Gastroesophageal sphincter (tissue), 3 donors: ENCODE data around the gene ZNF292.
"Not testable (repeated sequence)": the region's sequence is repeated elsewhere in the genome, so short reads cannot be mapped to it uniquely, and the experiment has no call there.

Source experiments
- POLR2A ChIP-seq, 2 donors: fragments of 450-650 bp; IDR thresholded peaks; one replicate each; pipeline ENCODE4 v1.6.1; 2017; ENCODE audit warnings: antibody characterized with exemption in 2 of 2, mild to moderate bottlenecking in 2 of 2, moderate library complexity in 1 of 2
- POLR2AphosphoS5 ChIP-seq: sonication (generic); formaldehyde crosslinking; IDR thresholded peaks from one replicate; pipeline ENCODE4 v1.6.1; 2017; ENCODE audit warnings: antibody characterized with exemption
- TF ChIP-seq, protein P1 (sequence below), 4 experiments: fragments of 200-600 bp in 2 of 4; fragments of 450-650 bp in 2 of 4; sonication (generic) in 1 of 4; IDR thresholded peaks; one replicate each; pipeline ENCODE4 v1.5.1; 2017 to 2019; ENCODE audit warnings: antibody characterized with exemption in 4 of 4, mild to moderate bottlenecking in 2 of 4, moderate library complexity in 2 of 4

DNA sequence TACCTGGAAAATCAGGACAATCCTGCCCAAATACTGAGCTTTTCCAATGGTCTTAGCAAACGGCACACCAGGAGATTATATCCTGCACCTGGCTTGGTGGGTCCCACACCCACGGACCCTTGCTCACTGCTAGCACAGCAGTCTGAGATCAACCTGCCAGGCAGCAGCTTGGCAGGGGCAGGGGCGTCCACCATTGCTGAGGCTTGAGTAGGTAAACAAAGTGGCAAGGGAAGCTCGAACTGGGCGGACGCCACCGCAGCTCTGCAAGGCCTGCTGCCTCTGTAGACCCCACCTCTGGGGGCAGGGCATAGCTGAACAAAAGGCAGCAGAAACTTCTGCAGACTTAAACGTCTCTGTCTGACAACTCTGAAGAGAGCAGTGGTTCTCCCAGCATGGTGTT lies 15.4 kb upstream of the ZNF292 start:
- TF ChIP-seq, protein P1, sequence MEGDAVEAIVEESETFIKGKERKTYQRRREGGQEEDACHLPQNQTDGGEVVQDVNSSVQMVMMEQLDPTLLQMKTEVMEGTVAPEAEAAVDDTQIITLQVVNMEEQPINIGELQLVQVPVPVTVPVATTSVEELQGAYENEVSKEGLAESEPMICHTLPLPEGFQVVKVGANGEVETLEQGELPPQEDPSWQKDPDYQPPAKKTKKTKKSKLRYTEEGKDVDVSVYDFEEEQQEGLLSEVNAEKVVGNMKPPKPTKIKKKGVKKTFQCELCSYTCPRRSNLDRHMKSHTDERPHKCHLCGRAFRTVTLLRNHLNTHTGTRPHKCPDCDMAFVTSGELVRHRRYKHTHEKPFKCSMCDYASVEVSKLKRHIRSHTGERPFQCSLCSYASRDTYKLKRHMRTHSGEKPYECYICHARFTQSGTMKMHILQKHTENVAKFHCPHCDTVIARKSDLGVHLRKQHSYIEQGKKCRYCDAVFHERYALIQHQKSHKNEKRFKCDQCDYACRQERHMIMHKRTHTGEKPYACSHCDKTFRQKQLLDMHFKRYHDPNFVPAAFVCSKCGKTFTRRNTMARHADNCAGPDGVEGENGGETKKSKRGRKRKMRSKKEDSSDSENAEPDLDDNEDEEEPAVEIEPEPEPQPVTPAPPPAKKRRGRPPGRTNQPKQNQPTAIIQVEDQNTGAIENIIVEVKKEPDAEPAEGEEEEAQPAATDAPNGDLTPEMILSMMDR (IDR thresholded peaks at IDR 0.05) = not testable (repeated sequence)
- not testable (repeated sequence) for TF ChIP-seq POLR2AphosphoS5; POLR2A (IDR thresholded peaks at IDR 0.05)
